ENCODE data around the gene CDCP1. TPM values are rescaled to one million over a fixed set of nuclear protein-coding genes. Genes with fewer than 3 reads are reported as not detected.

CDCP1 gene
- total and polyA plus RNA-seq, 2 donors (not counting 1 experiment from before 2014, with no cell fraction given) = not detected

GRCh38 chr3:45187694-45188141 lies 41.5 kb upstream of the CDCP1 start:
- Histone ChIP-seq H3K79me2 (ENCODE audit: control insufficient read depth, insufficient read depth, low read length) (no peaks in the 10 kb centered on the region), H3K36me3 (replicated peaks in 1 of 2; ENCODE audit: control extremely low read depth in 1 of 2, control insufficient read depth in 1 of 2, extremely low read depth in 1 of 2, insufficient read depth in 2 of 2, low read length in 1 of 2) (no peaks in the 10 kb centered on the region), H3K4me2 (replicated peaks; ENCODE audit: low read depth, low read length, poor library complexity, severe bottlenecking) (no peak overlapping the region), H2AFZ (ENCODE audit: insufficient read depth, low read depth, low read length, poor library complexity, severe bottlenecking) (no peak overlapping the region), H3K9ac (ENCODE audit: low read length) (no peak overlapping the region), H3K9me3 (ENCODE audit: control extremely low read depth in 1 of 3, control insufficient read depth in 2 of 3, insufficient read depth in 1 of 3, low read length in 2 of 3) (no peaks in the 10 kb centered on the region), H4K20me1 (ENCODE audit: control insufficient read depth, insufficient read depth, low read length, poor library complexity, severe bottlenecking) (no peaks in the 10 kb centered on the region), H3K27me3 (replicated peaks in 1 of 4; ENCODE audit: control extremely low read depth in 1 of 4, control insufficient read depth in 3 of 4, insufficient read depth in 4 of 4, low read length in 3 of 4) (no peaks in the 10 kb centered on the region), H3K27ac (ENCODE audit: low read length in 2 of 2) (no peak overlapping the region), H3K4me1 (ENCODE audit: control insufficient read depth in 2 of 2, insufficient read depth in 2 of 2, low read length in 2 of 2) (no peaks in the 10 kb centered on the region), H3K4me3 (ENCODE audit: control extremely low read depth in 1 of 5, extremely low read depth in 1 of 5, insufficient read depth in 1 of 5, low read depth in 2 of 5, low read length in 4 of 5) (no peak overlapping the region)
- no peaks in the 10 kb centered on the region for H3K9me3 Mint-ChIP-seq (ENCODE audit: insufficient read depth)
- peaks cover 5% of the 10 kb centered on the region for H3K27me3 Mint-ChIP-seq
- H3K27ac Mint-ChIP-seq = no peak overlapping the region
- intact Hi-C loops (cut with micrococcal nuclease) = no loop called here
- ChIA-PET CTCF (no interaction called here), POLR2A (no interaction called here)
- ATAC-seq (ENCODE audit: low read depth) = no peak
- WGBS (ENCODE audit: insufficient coverage) = 67% methylated on average over 3 of the region's 3 CpGs
- H3K4me3 Mint-ChIP-seq = no peak overlapping the region
- H3K4me1 Mint-ChIP-seq = no peaks in the 10 kb centered on the region
- no peak for DNase-seq
- no peak for TF ChIP-seq CTCF (IDR thresholded peaks at IDR 0.05)
- TF ChIP-seq EZH2 (IDR thresholded peaks at IDR 0.05; ENCODE audit: borderline replicate concordance, insufficient read depth, low read depth, low read length, poor library complexity, severe bottlenecking) = no peak

- ChIA-PET POLR2A (no interaction called here), CTCF (no interaction called here)
- WGBS (ENCODE audit: insufficient coverage) = 74% methylated on average over 4 of the region's 6 CpGs
- Histone ChIP-seq H4K20me1 (ENCODE audit: control insufficient read depth, insufficient read depth, low read length, poor library complexity, severe bottlenecking) (no peaks in the 10 kb centered on the region), H3K9me3 (ENCODE audit: control extremely low read depth in 1 of 3, control insufficient read depth in 2 of 3, insufficient read depth in 1 of 3, low read length in 2 of 3) (no peaks in the 10 kb centered on the region), H3K27ac (ENCODE audit: low read length in 2 of 2) (no peak overlapping the region), H3K9ac (ENCODE audit: low read length) (no peak overlapping the region), H3K79me2 (ENCODE audit: control insufficient read depth, insufficient read depth, low read length) (no peaks in the 10 kb centered on the region), H3K4me2 (replicated peaks; ENCODE audit: low read depth, low read length, poor library complexity, severe bottlenecking) (no peak overlapping the region), H3K4me3 (ENCODE audit: control extremely low read depth in 1 of 5, extremely low read depth in 1 of 5, insufficient read depth in 1 of 5, low read depth in 2 of 5, low read length in 4 of 5) (no peak overlapping the region), H3K4me1 (ENCODE audit: control insufficient read depth in 2 of 2, insufficient read depth in 2 of 2, low read length in 2 of 2) (no peaks in the 10 kb centered on the region), H3K27me3 (replicated peaks in 1 of 4; ENCODE audit: control extremely low read depth in 1 of 4, control insufficient read depth in 3 of 4, insufficient read depth in 4 of 4, low read length in 3 of 4) (no peaks in the 10 kb centered on the region), H3K36me3 (replicated peaks in 1 of 2; ENCODE audit: control extremely low read depth in 1 of 2, control insufficient read depth in 1 of 2, extremely low read depth in 1 of 2, insufficient read depth in 2 of 2, low read length in 1 of 2) (no peaks in the 10 kb centered on the region), H2AFZ (ENCODE audit: insufficient read depth, low read depth, low read length, poor library complexity, severe bottlenecking) (no peak overlapping the region)
- no peaks in the 10 kb centered on the region for H3K9me3 Mint-ChIP-seq (ENCODE audit: insufficient read depth)
- DNase-seq = no peak
- H3K27ac Mint-ChIP-seq = no peak overlapping the region
- no peak for TF ChIP-seq CTCF (IDR thresholded peaks at IDR 0.05)
- no peak for TF ChIP-seq EZH2 (IDR thresholded peaks at IDR 0.05; ENCODE audit: borderline replicate concordance, insufficient read depth, low read depth, low read length, poor library complexity, severe bottlenecking)
- no peaks in the 10 kb centered on the region for H3K4me1 Mint-ChIP-seq
- no peak overlapping the region for H3K4me3 Mint-ChIP-seq
- peaks cover 5% of the 10 kb centered on the region for H3K27me3 Mint-ChIP-seq
- ATAC-seq (ENCODE audit: low read depth) = no peak
- intact Hi-C loops (cut with micrococcal nuclease) = no loop called here
These were observed 40.7 kb upstream of the CDCP1 start for GRCh38 chr3:45186871-45187270.
